Activated T-cell treated with anti-CD3 and anti-CD28 coated beads for 24 hours (primary cell): ENCODE measurements around the gene MIS18BP1.
"Not testable (repeated sequence)": the region's sequence is repeated elsewhere in the genome, so short reads cannot be mapped to it uniquely, and the experiment has no call there.

Experiments used
- DNase-seq: peaks from one replicate; pipeline ENCODE4 v3.0.0-alpha.2; 2020; ENCODE audit warnings: low read depth

The MIS18BP1 gene

DNA sequence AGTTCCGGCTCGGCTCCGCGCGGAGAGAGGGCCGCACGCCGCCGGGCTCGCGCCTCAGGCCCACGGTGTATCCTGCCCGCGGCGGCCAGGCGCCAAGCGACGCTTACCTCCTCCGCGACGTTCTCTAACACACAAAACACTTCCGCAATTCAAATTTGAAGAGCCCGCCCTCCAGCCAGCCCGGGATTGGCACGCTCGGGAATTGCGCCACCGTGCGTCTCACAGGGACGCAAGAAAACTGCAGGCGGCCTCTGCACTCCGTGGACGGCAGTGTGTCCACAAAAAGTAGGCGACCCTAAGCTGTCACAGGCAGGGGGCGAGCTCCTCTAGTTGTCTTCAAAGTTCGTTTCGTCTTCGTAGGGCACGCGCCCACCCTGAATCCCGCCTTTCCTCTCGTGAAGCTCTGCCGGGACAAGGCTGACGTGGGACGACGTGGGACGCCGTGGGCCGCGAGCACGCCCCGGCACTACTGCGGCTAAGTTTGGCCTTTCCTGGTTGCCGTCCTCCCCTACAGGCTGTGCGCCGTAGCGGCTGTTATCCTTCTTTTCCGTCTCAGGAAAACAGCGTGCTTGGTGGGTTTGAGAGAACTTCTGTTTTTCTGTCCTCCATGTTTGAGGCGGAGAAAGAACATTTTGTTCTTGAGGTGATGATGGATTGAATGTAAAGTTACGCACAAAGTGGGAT is at the start of gene MIS18BP1:
Gene MIS18BP1 (minus strand): TSS at position 133 of the 684 bp plus-strand sequence. CDS start 5,916 bp downstream, outside the sequence.
- peak; percentile 90 for DNase-seq

- DNase-seq = no peak
Measured at GRCh38 chr14:45298423-45299117, 45.6 kb upstream of the MIS18BP1 start.

DNA sequence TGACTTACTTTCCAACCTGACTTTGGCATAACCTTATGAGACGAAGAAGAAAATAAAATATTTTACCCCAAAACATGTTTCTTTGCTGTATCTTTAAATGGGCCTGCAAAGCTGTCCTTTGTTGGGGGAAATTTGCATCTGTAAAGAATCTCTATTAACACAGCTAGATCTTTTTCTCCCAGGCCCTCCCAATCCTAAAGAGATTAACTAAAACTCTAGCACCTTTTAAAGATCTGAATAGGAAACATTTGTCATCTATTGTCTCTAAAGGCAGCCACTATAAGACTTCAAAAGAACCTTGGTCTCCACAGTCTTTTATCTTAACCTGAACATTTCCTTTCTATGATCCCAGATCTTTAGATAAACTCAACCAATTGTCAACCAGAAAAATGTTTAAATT is 41.8 kb upstream of the MIS18BP1 start:
- not testable (repeated sequence) for DNase-seq

DNA sequence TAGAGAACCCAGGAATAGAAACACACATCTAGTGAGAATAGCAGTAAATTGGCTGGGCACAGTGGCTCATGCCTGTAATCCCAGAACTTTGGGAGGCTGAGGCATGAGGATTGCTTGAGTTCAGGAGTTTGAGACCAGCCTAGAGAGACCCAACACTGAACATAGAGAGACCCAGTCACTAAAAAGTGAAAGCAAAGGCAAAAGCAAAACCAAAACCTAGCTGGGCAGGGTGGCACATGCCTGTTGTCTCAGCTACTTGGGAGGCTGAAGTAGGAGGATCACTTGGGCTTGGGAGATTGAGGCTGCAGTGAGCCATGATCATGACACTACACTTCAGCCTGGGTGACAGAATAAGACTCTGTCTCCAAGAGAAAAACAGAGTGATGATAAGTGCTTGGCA is 37.5 kb upstream of the MIS18BP1 start:
- DNase-seq = no peak

GRCh38 chr14:45287610-45288009 is 34.6 kb upstream of the MIS18BP1 start:
- no peak for DNase-seq

GRCh38 chr14:45284802-45285201 is 31.8 kb upstream of the MIS18BP1 start:
- no peak for DNase-seq

GRCh38 chr14:45281731-45282400 is 28.9 kb upstream of the MIS18BP1 start:
- DNase-seq = not testable (repeated sequence)

GRCh38 chr14:45271858-45272537 is 19.0 kb upstream of the MIS18BP1 start:
- DNase-seq = no peak

- no peak for DNase-seq
Measured at GRCh38 chr14:45270031-45270430, 17.0 kb upstream of the MIS18BP1 start.

GRCh38 chr14:45267071-45267470 is 14.1 kb upstream of the MIS18BP1 start:
- no peak for DNase-seq

DNA sequence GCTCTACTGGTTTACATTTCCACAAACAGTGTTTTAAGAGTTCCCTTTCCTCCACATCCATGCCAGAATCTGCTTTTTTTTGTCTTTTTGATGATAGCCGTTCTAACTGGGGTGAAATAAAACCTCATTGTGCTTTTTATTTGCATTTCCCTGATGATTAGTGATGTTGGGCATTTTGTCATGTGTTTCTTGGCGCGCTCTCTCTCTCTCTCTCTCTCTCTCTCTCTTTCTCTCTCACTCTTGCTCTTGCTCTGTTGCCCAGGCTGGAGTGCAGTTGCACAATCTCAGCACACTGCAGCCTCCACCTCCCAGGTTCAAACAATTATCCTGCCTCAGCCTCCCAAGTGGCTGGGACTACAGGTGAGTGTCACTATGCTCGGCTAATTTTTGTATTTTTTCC is 9.6 kb upstream of the MIS18BP1 start:
- no peak for DNase-seq

DNA sequence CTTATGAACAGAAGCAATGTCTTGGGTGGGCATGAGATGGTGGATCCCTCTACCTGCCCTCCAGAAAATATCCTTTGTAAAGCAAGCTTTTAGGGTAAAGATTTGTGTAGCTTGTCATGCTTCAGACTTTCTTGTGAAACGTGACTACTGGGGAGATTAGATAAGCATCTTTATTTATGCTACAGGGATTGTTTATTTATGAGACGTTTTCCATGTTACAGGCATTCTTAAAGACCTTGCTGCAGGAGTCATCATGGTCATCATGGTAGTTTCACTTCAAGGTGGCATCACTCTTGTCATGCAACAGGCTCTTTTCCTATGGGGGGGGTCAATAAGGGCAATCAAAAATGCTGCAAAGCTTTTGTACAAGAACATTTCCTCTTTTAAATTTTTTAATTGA is 8.2 kb upstream of the MIS18BP1 start:
- no peak for DNase-seq

- DNase-seq = no peak
Measured at GRCh38 chr14:45258805-45259204, 5.8 kb upstream of the MIS18BP1 start.

GRCh38 chr14:45258073-45258472 is 5.1 kb upstream of the MIS18BP1 start:
- no peak for DNase-seq

DNA sequence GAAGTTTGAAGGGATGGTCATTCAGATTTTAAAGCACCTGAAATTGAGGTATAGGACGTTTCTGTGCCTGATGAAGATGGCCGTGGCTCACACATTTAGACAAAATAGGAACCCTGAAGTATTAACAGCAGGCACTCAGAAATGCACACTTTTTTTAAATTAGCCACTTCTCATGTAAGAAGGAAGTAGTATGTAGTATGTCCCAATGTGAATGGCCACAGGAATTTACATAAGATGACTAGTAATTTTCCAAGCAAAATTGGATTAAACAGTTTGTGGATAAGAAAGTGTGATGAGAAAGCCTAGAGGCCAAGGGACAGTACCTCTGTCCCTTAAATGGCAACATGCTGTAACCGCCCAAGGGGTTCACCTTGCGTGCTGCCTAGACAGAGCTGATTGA is 1.8 kb upstream of the MIS18BP1 start:
- DNase-seq = no peak

- no peak for DNase-seq
Measured at GRCh38 chr14:45253754-45254310, 830 bp upstream of the MIS18BP1 start.

GRCh38 chr14:45252366-45253069 is 484 bp downstream of the MIS18BP1 start:
- no peak for DNase-seq

GRCh38 chr14:45251912-45252311 is 1.1 kb downstream of the MIS18BP1 start:
- no peak for DNase-seq

GRCh38 chr14:45249856-45250575 is 3.0 kb downstream of the MIS18BP1 start:
- DNase-seq = no peak

DNA sequence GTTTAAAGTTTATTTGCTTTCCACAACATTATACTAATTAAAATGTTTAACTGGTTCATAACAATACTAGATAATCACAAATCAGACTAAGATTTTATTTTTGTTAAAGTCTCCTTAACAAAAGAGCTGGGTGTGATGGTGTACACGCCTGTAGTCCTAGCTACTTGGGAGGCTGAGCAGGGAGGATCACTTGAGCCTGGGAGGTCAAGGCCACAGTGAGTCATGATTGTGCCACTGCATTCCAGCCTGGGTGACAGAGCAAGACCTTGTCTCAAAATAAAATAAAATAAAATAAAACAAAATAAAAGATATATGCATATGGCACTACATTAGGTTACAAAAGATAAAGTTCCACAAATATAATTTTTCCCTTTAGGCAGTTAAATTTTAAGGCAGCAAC is 5.6 kb downstream of the MIS18BP1 start:
- DNase-seq = no peak

DNA sequence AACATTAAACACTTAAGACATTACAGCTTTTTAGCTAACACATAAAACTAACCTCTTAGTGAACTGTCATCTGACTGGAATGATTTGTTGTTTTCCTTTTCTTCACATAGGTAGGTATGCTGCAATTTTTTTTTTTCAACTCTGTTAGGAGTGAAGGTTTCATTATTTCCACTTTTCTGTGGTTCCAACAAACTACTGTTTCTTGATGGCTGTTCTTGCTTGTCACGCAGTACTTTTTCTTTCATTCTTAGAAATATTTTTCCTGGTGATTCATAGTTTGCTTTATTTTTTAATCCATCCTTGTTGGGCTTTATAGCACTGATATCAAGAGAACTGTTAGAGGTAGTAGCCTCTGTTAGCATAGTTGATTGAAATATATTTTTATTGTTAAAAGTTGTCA is 6.3 kb downstream of the MIS18BP1 start:
- no peak for DNase-seq
